ENCODE results near the gene HSP90AB1.
A peak's percentile ranks its signal among the peaks of the same experiment; 100 is the strongest.

HSP90AB1 gene

GRCh38 chr6:44292661-44293365 is 45.9 kb downstream of the HSP90AB1 start:
- H3K9me3 ChIP-seq (ENCODE audit: insufficient read depth, low read depth, low read length): no peaks in the 10 kb centered on the region
- no peak overlapping the region for H3K27ac ChIP-seq (ENCODE audit: low read length)
- H3K4me3 ChIP-seq (ENCODE audit: low read length): no peak overlapping the region
- no peaks in the 10 kb centered on the region; the same call in 1 of the 2 replicates for H3K4me1 ChIP-seq (ENCODE audit: insufficient read depth, low read length)
- no peak overlapping the region for H3K9ac ChIP-seq (ENCODE audit: low read depth, low read length)
- no peaks in the 10 kb centered on the region for H3K36me3 ChIP-seq (ENCODE audit: insufficient read depth, low read depth, low read length)
- peaks cover 75% of the 10 kb centered on the region for H3K27me3 ChIP-seq (ENCODE audit: insufficient read depth, low read length)

DNA sequence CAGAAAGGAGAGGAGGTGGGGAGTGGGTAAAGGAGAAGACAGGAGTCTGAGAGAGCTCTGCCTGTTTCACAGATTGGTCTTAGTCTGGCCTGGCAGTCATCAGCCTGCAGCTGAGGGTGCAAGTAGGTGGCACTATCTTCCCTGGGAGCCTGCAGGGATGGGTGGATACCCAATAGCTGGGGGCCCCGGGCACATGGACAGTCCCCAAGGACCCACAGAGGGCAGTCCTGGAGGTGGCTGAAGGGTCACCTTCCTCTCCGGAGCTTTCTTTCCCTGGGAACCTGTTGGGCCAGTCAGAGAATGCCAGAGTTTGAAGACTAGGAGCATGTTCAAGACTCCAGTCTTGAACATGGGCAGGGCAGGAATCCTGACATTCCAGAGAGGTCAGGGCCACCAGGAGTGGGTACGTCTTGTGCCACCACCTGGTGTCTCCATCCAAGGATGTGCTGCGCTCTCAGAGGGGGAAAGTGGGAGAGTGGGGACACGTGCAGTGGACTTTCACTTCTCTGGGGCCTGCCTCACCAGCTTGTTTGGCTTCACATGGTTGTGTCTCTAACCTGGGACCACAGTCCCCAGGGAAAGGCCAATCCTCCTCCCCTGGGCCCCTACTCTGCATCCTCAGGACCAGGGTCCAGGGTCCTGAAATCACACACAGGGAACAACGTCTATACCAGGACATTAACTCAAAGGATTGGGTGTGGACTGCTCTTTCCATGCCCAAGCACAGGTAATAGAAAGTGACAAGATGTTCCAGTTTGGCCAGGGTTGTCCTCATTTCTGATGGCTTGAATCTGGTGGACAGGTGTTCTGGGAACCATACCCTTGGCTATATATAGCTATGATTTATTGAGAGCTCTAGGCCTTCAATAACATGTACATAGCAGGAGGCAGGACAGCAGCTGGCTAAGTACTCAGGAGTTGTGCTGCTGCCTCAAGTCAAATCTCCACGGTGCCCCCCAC is 48.2 kb downstream of the HSP90AB1 start:
- peaks cover 1% of the 10 kb centered on the region for H3K36me3 ChIP-seq (ENCODE audit: insufficient read depth, low read depth, low read length)
- no peak overlapping the region for H3K27ac ChIP-seq (ENCODE audit: low read length)
- no peak overlapping the region for H3K4me3 ChIP-seq (ENCODE audit: low read length)
- no peaks in the 10 kb centered on the region; the same call in 1 of the 2 replicates for H3K4me1 ChIP-seq (ENCODE audit: insufficient read depth, low read length)
- H3K9me3 ChIP-seq (ENCODE audit: insufficient read depth, low read depth, low read length): no peaks in the 10 kb centered on the region
- no peak overlapping the region for H3K9ac ChIP-seq (ENCODE audit: low read depth, low read length)
- H3K27me3 ChIP-seq (ENCODE audit: insufficient read depth, low read length): peaks cover 69% of the 10 kb centered on the region

- Histone ChIP-seq H3K9ac (ENCODE audit: low read depth, low read length) (peak overlapping the region; percentile 65; the same call in 1 of the 2 replicates), H3K36me3 (ENCODE audit: insufficient read depth, low read depth, low read length) (peaks cover 24% of the 10 kb centered on the region), H3K4me1 (ENCODE audit: insufficient read depth, low read length) (no peaks in the 10 kb centered on the region; the same call in 1 of the 2 replicates), H3K4me3 (ENCODE audit: low read length) (peak overlapping the region; percentile 79), H3K27me3 (ENCODE audit: insufficient read depth, low read length) (peaks cover 48% of the 10 kb centered on the region), H3K27ac (ENCODE audit: low read length) (no peak overlapping the region), H3K9me3 (ENCODE audit: insufficient read depth, low read depth, low read length) (no peaks in the 10 kb centered on the region)
Observed at GRCh38 chr6:44297063-44298038, 50.5 kb downstream of the HSP90AB1 start.

DNA sequence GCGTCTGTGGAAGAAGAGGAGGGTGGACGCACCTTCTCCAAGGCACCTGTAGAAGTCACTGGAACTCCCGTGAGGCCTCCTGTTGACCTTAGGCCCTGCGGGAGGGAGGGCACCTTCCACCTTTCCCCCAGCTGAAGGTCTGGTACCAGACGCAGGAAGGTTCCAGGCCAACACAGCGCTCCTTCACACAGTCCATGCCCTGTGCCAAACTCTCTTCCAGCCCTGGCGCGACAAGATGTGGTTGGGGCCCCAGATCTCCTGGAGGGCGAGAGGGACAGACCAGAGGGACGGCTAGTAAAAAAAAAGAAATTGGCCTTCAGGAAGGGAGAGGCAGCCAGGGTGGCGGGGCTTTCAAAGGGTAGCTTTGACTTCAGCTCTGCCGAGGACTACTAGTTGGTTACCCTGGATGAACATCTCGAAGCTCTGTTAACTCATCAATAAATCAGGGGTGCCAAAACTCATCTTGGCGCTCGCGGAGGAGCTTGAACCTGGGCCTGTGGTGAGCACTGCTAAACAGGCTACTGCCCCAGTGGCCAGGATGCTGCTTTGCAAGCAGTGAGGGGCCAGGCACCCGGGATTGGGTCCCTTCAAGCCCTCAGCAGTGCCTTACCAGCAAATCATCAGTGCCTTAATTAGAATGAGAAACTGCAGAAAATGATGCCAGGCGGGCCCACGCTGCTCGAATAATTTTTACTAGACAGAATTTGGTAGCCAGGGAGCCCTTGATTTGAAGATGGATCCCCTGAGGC is 51.3 kb downstream of the HSP90AB1 start:
- peak overlapping the region; percentile 79 for H3K4me3 ChIP-seq (ENCODE audit: low read length)
- H3K9me3 ChIP-seq (ENCODE audit: insufficient read depth, low read depth, low read length): no peaks in the 10 kb centered on the region
- H3K27me3 ChIP-seq (ENCODE audit: insufficient read depth, low read length): peaks cover 42% of the 10 kb centered on the region
- H3K4me1 ChIP-seq (ENCODE audit: insufficient read depth, low read length): no peaks in the 10 kb centered on the region; the same call in 1 of the 2 replicates
- H3K27ac ChIP-seq (ENCODE audit: low read length): no peak overlapping the region
- H3K9ac ChIP-seq (ENCODE audit: low read depth, low read length): peak overlapping the region; percentile 65; the same call in 1 of the 2 replicates
- H3K36me3 ChIP-seq (ENCODE audit: insufficient read depth, low read depth, low read length): peaks cover 32% of the 10 kb centered on the region

DNA sequence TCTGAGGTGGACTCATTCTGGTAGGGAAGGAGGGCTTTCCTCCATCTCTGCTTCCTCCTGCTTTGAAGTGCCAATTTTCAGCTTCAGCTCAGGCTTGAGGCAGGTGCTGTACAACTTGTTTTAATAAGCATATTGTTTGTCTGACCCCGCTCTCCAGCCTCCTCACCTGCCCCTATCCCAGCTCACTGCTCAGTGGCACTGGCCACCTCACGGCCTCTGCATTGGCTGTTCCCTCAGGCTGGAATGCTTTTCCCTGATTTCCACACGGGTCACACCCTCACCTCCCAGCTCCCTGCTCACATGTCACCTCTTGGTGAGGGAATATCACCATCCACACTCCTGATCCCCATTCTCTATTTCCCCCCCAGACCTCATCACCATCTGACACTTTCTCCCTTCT is 52.0 kb downstream of the HSP90AB1 start:
- H3K9ac ChIP-seq (ENCODE audit: low read depth, low read length): no peak overlapping the region
- H3K27ac ChIP-seq (ENCODE audit: low read length): no peak overlapping the region
- no peaks in the 10 kb centered on the region; the same call in 1 of the 2 replicates for H3K4me1 ChIP-seq (ENCODE audit: insufficient read depth, low read length)
- H3K9me3 ChIP-seq (ENCODE audit: insufficient read depth, low read depth, low read length): no peaks in the 10 kb centered on the region
- peaks cover 42% of the 10 kb centered on the region for H3K27me3 ChIP-seq (ENCODE audit: insufficient read depth, low read length)
- H3K36me3 ChIP-seq (ENCODE audit: insufficient read depth, low read depth, low read length): peaks cover 39% of the 10 kb centered on the region
- H3K4me3 ChIP-seq (ENCODE audit: low read length): no peak overlapping the region

- Histone ChIP-seq H3K27me3 (ENCODE audit: insufficient read depth, low read length) (peaks cover 35% of the 10 kb centered on the region), H3K27ac (ENCODE audit: low read length) (no peak overlapping the region), H3K9me3 (ENCODE audit: insufficient read depth, low read depth, low read length) (no peaks in the 10 kb centered on the region), H3K4me3 (ENCODE audit: low read length) (no peak overlapping the region), H3K4me1 (ENCODE audit: insufficient read depth, low read length) (no peaks in the 10 kb centered on the region; the same call in 1 of the 2 replicates), H3K9ac (ENCODE audit: low read depth, low read length) (no peak overlapping the region), H3K36me3 (ENCODE audit: insufficient read depth, low read depth, low read length) (peaks cover 54% of the 10 kb centered on the region)
Observed at GRCh38 chr6:44300292-44300823, 53.5 kb downstream of the HSP90AB1 start.

- H3K9ac ChIP-seq (ENCODE audit: low read depth, low read length): no peak overlapping the region
- H3K4me1 ChIP-seq (ENCODE audit: insufficient read depth, low read length): no peaks in the 10 kb centered on the region; the same call in 1 of the 2 replicates
- H3K4me3 ChIP-seq (ENCODE audit: low read length): no peak overlapping the region
- H3K27ac ChIP-seq (ENCODE audit: low read length): no peak overlapping the region
- peaks cover 27% of the 10 kb centered on the region for H3K27me3 ChIP-seq (ENCODE audit: insufficient read depth, low read length)
- peaks cover 61% of the 10 kb centered on the region for H3K36me3 ChIP-seq (ENCODE audit: insufficient read depth, low read depth, low read length)
- no peaks in the 10 kb centered on the region for H3K9me3 ChIP-seq (ENCODE audit: insufficient read depth, low read depth, low read length)
Observed at GRCh38 chr6:44301106-44301505, 54.2 kb downstream of the HSP90AB1 start.

- H3K27ac ChIP-seq (ENCODE audit: low read length): no peak overlapping the region
Observed at GRCh38 chr6:44301782-44302564, 55.1 kb downstream of the HSP90AB1 start.

DNA sequence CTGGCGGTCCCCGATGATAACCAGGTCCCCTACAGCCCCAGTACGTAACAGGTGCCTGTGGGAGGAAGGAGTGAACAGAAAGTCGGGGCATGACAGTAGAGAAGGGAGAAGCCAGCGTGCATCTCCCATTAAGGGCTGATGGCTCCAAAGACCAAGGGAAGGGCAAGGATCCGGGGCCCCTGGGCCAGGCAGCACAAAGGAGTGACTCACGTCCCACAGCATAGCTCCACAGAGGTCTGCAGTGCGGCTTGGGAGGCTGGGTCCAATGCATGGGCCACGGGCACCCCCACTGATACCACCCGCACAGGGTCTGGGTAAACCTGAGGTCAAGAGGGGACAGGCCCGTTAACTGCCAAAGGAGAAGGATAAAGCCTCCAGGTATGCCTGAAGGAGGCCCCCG is 56.0 kb downstream of the HSP90AB1 start:
- Histone ChIP-seq H3K36me3 (ENCODE audit: insufficient read depth, low read depth, low read length) (peaks cover 79% of the 10 kb centered on the region), H3K4me1 (ENCODE audit: insufficient read depth, low read length) (no peaks in the 10 kb centered on the region), H3K9ac (ENCODE audit: low read depth, low read length) (no peak overlapping the region), H3K27ac (ENCODE audit: low read length) (no peak overlapping the region), H3K9me3 (ENCODE audit: insufficient read depth, low read depth, low read length) (no peaks in the 10 kb centered on the region), H3K27me3 (ENCODE audit: insufficient read depth, low read length) (peaks cover 10% of the 10 kb centered on the region), H3K4me3 (ENCODE audit: low read length) (no peak overlapping the region)

More at GRCh38 chr6:44301782-44302564, 55.1 kb downstream of the HSP90AB1 start:
- H3K36me3 ChIP-seq (ENCODE audit: insufficient read depth, low read depth, low read length): peaks cover 70% of the 10 kb centered on the region
- no peaks in the 10 kb centered on the region for H3K9me3 ChIP-seq (ENCODE audit: insufficient read depth, low read depth, low read length)
- H3K4me3 ChIP-seq (ENCODE audit: low read length): no peak overlapping the region
- peaks cover 18% of the 10 kb centered on the region for H3K27me3 ChIP-seq (ENCODE audit: insufficient read depth, low read length)
- no peak overlapping the region for H3K9ac ChIP-seq (ENCODE audit: low read depth, low read length)
- no peaks in the 10 kb centered on the region; the same call in 1 of the 2 replicates for H3K4me1 ChIP-seq (ENCODE audit: insufficient read depth, low read length)
